HUES48 (cell line): ENCODE results near the gene GPS1.

Source experiments
- H3K27ac ChIP-seq: one replicate; pipeline ENCODE4 v1.7.0; 2013; ENCODE audit warnings: low read depth, low read length, inconsistent platforms
- H3K27me3 ChIP-seq: 2 replicates; pipeline ENCODE4 v1.6.1; 2013; ENCODE audit warnings: mild to moderate bottlenecking, low read length; ENCODE audit not compliant: control insufficient read depth, insufficient read depth
- H3K36me3 ChIP-seq: 2 replicates; pipeline ENCODE4 v1.6.1; 2013; ENCODE audit warnings: low read length; ENCODE audit not compliant: control insufficient read depth, insufficient read depth
- H3K4me1 ChIP-seq: 2 replicates; pipeline ENCODE4 v1.6.1; 2013; ENCODE audit warnings: mild to moderate bottlenecking, low read length; ENCODE audit not compliant: control insufficient read depth, insufficient read depth
- H3K4me3 ChIP-seq: 2 replicates; pipeline ENCODE4 v1.5.1; 2013; ENCODE audit warnings: mild to moderate bottlenecking, low read depth, low read length
- H3K9ac ChIP-seq: 2 replicates; pipeline ENCODE4 v1.6.1; 2013; ENCODE audit warnings: mild to moderate bottlenecking, low read depth, low read length, moderate library complexity
- H3K9me3 ChIP-seq: 2 replicates; pipeline ENCODE4 v1.6.1; 2013; ENCODE audit warnings: low read length; ENCODE audit not compliant: control insufficient read depth, insufficient read depth

GPS1 gene

GRCh38 chr17:82022310-82022980 is 29.3 kb upstream of the GPS1 start, which contains the start of gene CENPX:
CENPX (minus strand) TSS chr17:82022878; CDS start chr17:82022861, 17 bp downstream.
- Histone ChIP-seq H3K4me3 (peak within 1 kb of the TSS; percentile 95), H3K27ac (peak within 1 kb of the TSS; percentile 35), H3K27me3 (no peaks in the 10 kb centered on the region), H3K9ac (peak within 1 kb of the TSS; percentile 85), H3K36me3 (peaks cover 18% of the 10 kb centered on the region), H3K4me1 (0 out of 2 replicates have a peak, but pooled peaks cover 5% of the 10 kb centered on the region), H3K9me3 (no peaks in the 10 kb centered on the region)

- Histone ChIP-seq H3K27ac (peak within 1 kb of the TSS; percentile 35), H3K27me3 (no peaks in the 10 kb centered on the region), H3K9ac (peak within 1 kb of the TSS; percentile 85), H3K9me3 (no peaks in the 10 kb centered on the region), H3K4me1 (0 out of 2 replicates have a peak, but pooled peaks cover 5% of the 10 kb centered on the region), H3K4me3 (peak within 1 kb of the TSS; percentile 95), H3K36me3 (peaks cover 24% of the 10 kb centered on the region)
These were observed 28.7 kb upstream of the GPS1 start, which contains the start of gene LRRC45 for GRCh38 chr17:82022981-82023446. LRRC45 (plus strand) TSS chr17:82023305; CDS start chr17:82023644, 339 bp downstream.

- H3K27me3 ChIP-seq, result no peaks in the 10 kb centered on the region
- no peaks in the 10 kb centered on the region for H3K9me3 ChIP-seq
- peak overlapping the region; percentile 74 for H3K4me3 ChIP-seq
- H3K9ac ChIP-seq, result peak overlapping the region; percentile 72
- peaks cover 25% of the 10 kb centered on the region for H3K36me3 ChIP-seq
- H3K4me1 ChIP-seq, result 0 out of 2 replicates have a peak, but pooled peaks cover 5% of the 10 kb centered on the region
- H3K27ac ChIP-seq, result no peak overlapping the region
These were observed 28.1 kb upstream of the GPS1 start for GRCh38 chr17:82023447-82024241.

- no peak overlapping the region for H3K27ac ChIP-seq
- H3K4me1 ChIP-seq, result 0 out of 2 replicates have a peak, but pooled peaks cover 5% of the 10 kb centered on the region
- peaks cover 29% of the 10 kb centered on the region for H3K36me3 ChIP-seq
- no peaks in the 10 kb centered on the region for H3K9me3 ChIP-seq
- H3K9ac ChIP-seq, result no peak overlapping the region
- no peak overlapping the region for H3K4me3 ChIP-seq
- H3K27me3 ChIP-seq, result no peaks in the 10 kb centered on the region
These were observed 26.8 kb upstream of the GPS1 start for GRCh38 chr17:82024859-82025258.

DNA sequence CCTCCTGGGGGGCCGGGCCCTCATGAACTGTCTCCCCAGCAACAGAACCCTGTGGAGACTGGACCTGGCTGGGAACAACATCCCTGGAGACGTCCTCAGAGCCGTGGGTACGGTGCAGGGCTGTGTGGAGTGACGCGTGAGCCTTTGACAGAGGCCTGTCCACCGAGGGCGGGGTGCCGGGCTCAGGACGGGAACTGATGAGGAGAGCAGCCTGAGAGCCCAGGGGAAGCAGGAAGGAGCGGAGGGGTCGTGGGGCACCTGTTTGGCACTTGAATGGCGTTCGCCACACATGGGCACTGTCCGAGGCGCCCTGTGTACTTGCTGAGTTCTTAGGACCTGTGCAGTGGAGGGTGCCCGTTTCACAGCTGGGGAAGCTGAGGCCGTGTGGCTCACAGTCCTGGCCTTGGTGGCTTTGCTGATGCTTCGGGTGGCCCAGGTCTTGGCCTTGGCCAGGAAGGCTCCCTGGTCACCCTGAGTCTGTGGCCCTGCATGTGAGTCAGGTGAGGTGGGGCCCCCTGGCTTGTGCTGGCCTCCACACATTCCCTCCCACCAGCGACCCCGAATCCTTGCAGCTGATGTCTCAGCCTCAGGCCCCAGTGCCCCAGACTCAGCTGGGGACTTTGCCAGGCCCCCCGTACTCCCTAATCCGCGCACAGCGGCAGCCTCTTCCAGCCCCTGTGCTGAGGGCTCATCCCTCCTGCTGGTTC is 26.1 kb upstream of the GPS1 start:
- H3K9me3 ChIP-seq, result no peaks in the 10 kb centered on the region
- H3K9ac ChIP-seq, result no peak overlapping the region
- peaks cover 29% of the 10 kb centered on the region for H3K36me3 ChIP-seq
- no peak overlapping the region for H3K27ac ChIP-seq
- H3K4me1 ChIP-seq, result 0 out of 2 replicates have a peak, but pooled peaks cover 5% of the 10 kb centered on the region
- no peak overlapping the region for H3K4me3 ChIP-seq
- H3K27me3 ChIP-seq, result no peaks in the 10 kb centered on the region

DNA sequence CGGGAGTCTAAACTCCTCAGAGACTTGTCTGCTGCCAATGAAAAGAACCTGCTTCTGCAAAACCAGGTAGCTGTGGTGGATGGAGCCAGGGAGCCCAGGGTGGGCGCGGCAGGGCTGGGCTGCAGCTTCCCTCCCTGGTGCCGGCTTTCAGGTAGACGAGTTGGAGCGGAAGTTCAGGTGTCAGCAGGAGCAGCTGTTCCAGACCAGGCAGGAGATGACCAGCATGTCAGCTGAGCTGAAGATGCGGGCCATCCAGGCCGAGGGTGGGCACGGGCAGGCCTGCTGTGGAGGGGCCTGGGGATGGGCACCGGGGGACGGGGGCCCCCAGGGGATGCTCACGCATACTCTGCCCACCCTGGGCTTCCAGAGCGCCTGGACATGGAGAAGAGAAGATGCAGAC is 23.5 kb upstream of the GPS1 start:
- Histone ChIP-seq H3K36me3 (peaks cover 29% of the 10 kb centered on the region), H3K4me1 (peaks cover 7% of the 10 kb centered on the region; the same call in 1 of the 2 replicates), H3K27ac (no peak overlapping the region), H3K27me3 (no peaks in the 10 kb centered on the region), H3K9ac (no peak overlapping the region), H3K9me3 (no peaks in the 10 kb centered on the region), H3K4me3 (no peak overlapping the region)

DNA sequence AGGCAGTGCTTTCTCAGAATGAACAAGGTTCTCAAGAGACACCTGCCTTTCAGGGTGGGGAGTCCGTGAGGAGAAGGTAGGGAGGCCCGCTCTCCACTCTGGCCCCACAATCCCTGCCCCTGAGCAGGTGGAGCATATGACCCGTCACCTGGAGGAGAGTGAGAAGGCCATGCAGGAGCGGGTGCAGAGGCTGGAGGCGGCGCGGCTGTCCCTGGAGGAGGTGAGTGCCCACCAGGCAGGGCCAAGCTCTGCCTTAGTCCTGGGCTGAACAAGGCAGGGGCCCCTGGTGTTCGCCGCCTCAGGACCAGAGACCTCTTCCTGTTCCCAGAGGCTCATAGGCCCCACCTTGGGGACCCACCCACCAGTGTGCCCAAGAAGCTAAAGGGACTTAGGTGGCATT is 22.7 kb upstream of the GPS1 start:
- H3K9me3 ChIP-seq, result no peaks in the 10 kb centered on the region
- no peak overlapping the region for H3K4me3 ChIP-seq
- H3K9ac ChIP-seq, result no peak overlapping the region
- H3K4me1 ChIP-seq, result peaks cover 7% of the 10 kb centered on the region; the same call in 1 of the 2 replicates
- peaks cover 29% of the 10 kb centered on the region for H3K36me3 ChIP-seq
- H3K27me3 ChIP-seq, result no peaks in the 10 kb centered on the region
- H3K27ac ChIP-seq, result no peak overlapping the region

- H3K9me3 ChIP-seq, result no peaks in the 10 kb centered on the region
- no peak overlapping the region for H3K4me3 ChIP-seq
- H3K27me3 ChIP-seq, result no peaks in the 10 kb centered on the region
- H3K9ac ChIP-seq, result no peak overlapping the region
- peaks cover 29% of the 10 kb centered on the region for H3K36me3 ChIP-seq
- H3K4me1 ChIP-seq, result peaks cover 7% of the 10 kb centered on the region; the same call in 1 of the 2 replicates
- no peak overlapping the region for H3K27ac ChIP-seq
These were observed 22.3 kb upstream of the GPS1 start for GRCh38 chr17:82029391-82029790.

DNA sequence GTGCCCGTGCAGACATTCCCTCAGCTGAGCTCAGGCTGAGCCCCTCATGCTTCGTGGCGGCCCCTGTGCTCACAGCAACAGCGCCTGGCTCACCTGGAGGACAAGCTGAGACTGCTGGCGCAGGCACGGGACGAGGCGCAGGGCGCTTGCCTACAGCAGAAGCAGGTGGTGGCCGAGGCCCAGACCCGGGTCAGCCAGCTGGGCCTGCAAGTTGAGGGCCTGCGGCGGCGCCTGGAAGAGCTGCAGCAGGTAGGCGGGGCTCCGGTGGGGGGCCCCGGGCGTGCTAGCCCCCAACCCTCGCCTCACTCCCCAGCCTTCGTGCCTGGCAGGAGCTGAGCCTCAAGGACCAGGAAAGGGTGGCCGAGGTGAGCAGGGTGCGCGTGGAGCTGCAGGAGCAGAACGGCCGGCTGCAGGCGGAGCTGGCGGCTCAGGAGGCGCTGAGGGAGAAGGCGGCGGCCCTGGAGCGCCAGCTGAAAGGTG is 21.7 kb upstream of the GPS1 start:
- Histone ChIP-seq H3K27ac (no peak overlapping the region), H3K36me3 (peaks cover 29% of the 10 kb centered on the region), H3K9me3 (no peaks in the 10 kb centered on the region), H3K4me1 (peaks cover 7% of the 10 kb centered on the region; the same call in 1 of the 2 replicates), H3K27me3 (no peaks in the 10 kb centered on the region), H3K9ac (no peak overlapping the region), H3K4me3 (peak overlapping the region; percentile 66; the same call in 1 of the 2 replicates)

- no peaks in the 10 kb centered on the region for H3K27me3 ChIP-seq
- H3K9me3 ChIP-seq, result no peaks in the 10 kb centered on the region
- no peak overlapping the region for H3K27ac ChIP-seq
- peak overlapping the region; percentile 66 for H3K4me3 ChIP-seq
- H3K4me1 ChIP-seq, result peaks cover 7% of the 10 kb centered on the region; the same call in 1 of the 2 replicates
- H3K36me3 ChIP-seq, result peaks cover 36% of the 10 kb centered on the region
- no peak overlapping the region for H3K9ac ChIP-seq
These were observed 21.0 kb upstream of the GPS1 start for GRCh38 chr17:82030470-82031302.
